ENCODE measurements around the gene FXR1.
A peak's percentile ranks its signal among the peaks of the same experiment; 100 is the strongest.

Gene FXR1

GRCh38 chr3:180926526-180926925 is 14.1 kb downstream of the FXR1 start:
- Histone ChIP-seq H3K4me1 (ENCODE audit: control insufficient read depth in 1 of 2, insufficient read depth in 2 of 2, low read length in 2 of 2) (no peaks in the 10 kb centered on the region), H3K23ac (ENCODE audit: low read length) (no peak overlapping the region), H3K4ac (ENCODE audit: low read depth, low read length) (no peak overlapping the region), H3K79me1 (ENCODE audit: low read length) (no peaks in the 10 kb centered on the region), H3K4me3 (ENCODE audit: low read depth, low read length) (no peak overlapping the region), H3K14ac (ENCODE audit: low read length) (no peak overlapping the region), H3K9me3 (ENCODE audit: insufficient read depth, low read depth, low read length) (no peaks in the 10 kb centered on the region), H2AK5ac (ENCODE audit: low read length) (no peak overlapping the region), H2BK120ac (ENCODE audit: insufficient read depth, low read length, poor library complexity) (no peak overlapping the region), H4K91ac (ENCODE audit: low read depth, low read length) (no peak overlapping the region), H3K79me2 (ENCODE audit: control insufficient read depth, insufficient read depth, low read length, poor library complexity) (peaks cover 23% of the 10 kb centered on the region), H4K8ac (ENCODE audit: low read depth, low read length) (no peak overlapping the region), H3K18ac (ENCODE audit: low read length) (no peak overlapping the region), H3K36me3 (ENCODE audit: control insufficient read depth in 1 of 2, insufficient read depth in 2 of 2, low read length in 2 of 2) (peaks cover 3 to 4% of the 10 kb centered on the region in 2 experiments), H3K27me3 (ENCODE audit: insufficient read depth, low read length) (no peaks in the 10 kb centered on the region), H3K4me2 (ENCODE audit: low read length) (no peak overlapping the region), H3K27ac (ENCODE audit: low read depth, low read length) (no peak overlapping the region), H2BK12ac (ENCODE audit: low read length) (no peak overlapping the region), H2BK5ac (ENCODE audit: low read depth, low read length, poor library complexity) (no peak overlapping the region), H4K12ac (ENCODE audit: low read depth, low read length) (no peak overlapping the region), H2AFZ (ENCODE audit: insufficient read depth, low read length, poor library complexity) (no peak overlapping the region), H3K9ac (ENCODE audit: low read length) (no peak overlapping the region)
- no peak for DNase-seq
- WGBS (ENCODE audit: extremely low coverage, insufficient coverage, insufficient read length) = no CpG with 5 or more reads among the region's 2 CpGs

GRCh38 chr3:180929376-180929775 is 16.9 kb downstream of the FXR1 start:
- Histone ChIP-seq H3K9ac (ENCODE audit: low read length) (no peak overlapping the region), H3K23ac (ENCODE audit: low read length) (no peak overlapping the region), H4K12ac (ENCODE audit: low read depth, low read length) (no peak overlapping the region), H2AK5ac (ENCODE audit: low read length) (no peak overlapping the region), H3K79me2 (ENCODE audit: control insufficient read depth, insufficient read depth, low read length, poor library complexity) (peaks cover 20% of the 10 kb centered on the region), H3K4me3 (ENCODE audit: low read depth, low read length) (no peak overlapping the region), H3K4me2 (ENCODE audit: low read length) (no peak overlapping the region), H3K9me3 (ENCODE audit: insufficient read depth, low read depth, low read length) (no peaks in the 10 kb centered on the region), H3K4me1 (ENCODE audit: control insufficient read depth in 1 of 2, insufficient read depth in 2 of 2, low read length in 2 of 2) (no peaks in the 10 kb centered on the region), H3K4ac (ENCODE audit: low read depth, low read length) (peak overlapping the region; percentile 100), H3K27me3 (ENCODE audit: insufficient read depth, low read length) (no peaks in the 10 kb centered on the region), H4K91ac (ENCODE audit: low read depth, low read length) (no peak overlapping the region), H4K8ac (ENCODE audit: low read depth, low read length) (no peak overlapping the region), H3K14ac (ENCODE audit: low read length) (no peak overlapping the region), H2AFZ (ENCODE audit: insufficient read depth, low read length, poor library complexity) (no peak overlapping the region), H2BK5ac (ENCODE audit: low read depth, low read length, poor library complexity) (no peak overlapping the region), H3K79me1 (ENCODE audit: low read length) (no peaks in the 10 kb centered on the region), H3K36me3 (ENCODE audit: control insufficient read depth in 1 of 2, insufficient read depth in 2 of 2, low read length in 2 of 2) (no peaks in the 10 kb centered on the region), H3K27ac (ENCODE audit: low read depth, low read length) (no peak overlapping the region), H2BK120ac (ENCODE audit: insufficient read depth, low read length, poor library complexity) (no peak overlapping the region), H3K18ac (ENCODE audit: low read length) (no peak overlapping the region), H2BK12ac (ENCODE audit: low read length) (no peak overlapping the region)
- DNase-seq = no peak
- WGBS (ENCODE audit: extremely low coverage, insufficient coverage, insufficient read length) = no CpG with 5 or more reads among the region's 5 CpGs

GRCh38 chr3:180930526-180930925 is 18.1 kb downstream of the FXR1 start:
- Histone ChIP-seq H3K23ac (ENCODE audit: low read length) (no peak overlapping the region), H3K9me3 (ENCODE audit: insufficient read depth, low read depth, low read length) (no peaks in the 10 kb centered on the region), H3K4me1 (ENCODE audit: control insufficient read depth in 1 of 2, insufficient read depth in 2 of 2, low read length in 2 of 2) (no peaks in the 10 kb centered on the region), H4K91ac (ENCODE audit: low read depth, low read length) (no peak overlapping the region), H2AFZ (ENCODE audit: insufficient read depth, low read length, poor library complexity) (no peak overlapping the region), H3K4me2 (ENCODE audit: low read length) (no peak overlapping the region), H3K27ac (ENCODE audit: low read depth, low read length) (no peak overlapping the region), H2BK5ac (ENCODE audit: low read depth, low read length, poor library complexity) (no peak overlapping the region), H3K79me2 (ENCODE audit: control insufficient read depth, insufficient read depth, low read length, poor library complexity) (peaks cover 17% of the 10 kb centered on the region), H2AK5ac (ENCODE audit: low read length) (no peak overlapping the region), H3K4me3 (ENCODE audit: low read depth, low read length) (no peak overlapping the region), H3K9ac (ENCODE audit: low read length) (no peak overlapping the region), H3K4ac (ENCODE audit: low read depth, low read length) (peak overlapping the region; percentile 98), H4K12ac (ENCODE audit: low read depth, low read length) (no peak overlapping the region), H3K79me1 (ENCODE audit: low read length) (no peaks in the 10 kb centered on the region), H3K14ac (ENCODE audit: low read length) (no peak overlapping the region), H2BK12ac (ENCODE audit: low read length) (no peak overlapping the region), H2BK120ac (ENCODE audit: insufficient read depth, low read length, poor library complexity) (no peak overlapping the region), H3K27me3 (ENCODE audit: insufficient read depth, low read length) (no peaks in the 10 kb centered on the region), H4K8ac (ENCODE audit: low read depth, low read length) (no peak overlapping the region), H3K18ac (ENCODE audit: low read length) (no peak overlapping the region), H3K36me3 (ENCODE audit: control insufficient read depth in 1 of 2, insufficient read depth in 2 of 2, low read length in 2 of 2) (no peaks in the 10 kb centered on the region)
- WGBS (ENCODE audit: extremely low coverage, insufficient coverage, insufficient read length) = no CpG with 5 or more reads among the region's 4 CpGs
- no peak for DNase-seq

- Histone ChIP-seq H3K36me3 (ENCODE audit: control insufficient read depth in 1 of 2, insufficient read depth in 2 of 2, low read length in 2 of 2) (peaks cover 5 to 9% of the 10 kb centered on the region in 2 experiments), H3K14ac (ENCODE audit: low read length) (no peak overlapping the region), H3K4me2 (ENCODE audit: low read length) (no peak overlapping the region), H3K9me3 (ENCODE audit: insufficient read depth, low read depth, low read length) (no peaks in the 10 kb centered on the region), H2AK5ac (ENCODE audit: low read length) (no peak overlapping the region), H3K23ac (ENCODE audit: low read length) (no peak overlapping the region), H2BK120ac (ENCODE audit: insufficient read depth, low read length, poor library complexity) (no peak overlapping the region), H2AFZ (ENCODE audit: insufficient read depth, low read length, poor library complexity) (no peak overlapping the region), H3K4me3 (ENCODE audit: low read depth, low read length) (no peak overlapping the region), H3K79me1 (ENCODE audit: low read length) (no peaks in the 10 kb centered on the region), H4K8ac (ENCODE audit: low read depth, low read length) (no peak overlapping the region), H2BK5ac (ENCODE audit: low read depth, low read length, poor library complexity) (no peak overlapping the region), H3K27me3 (ENCODE audit: insufficient read depth, low read length) (no peaks in the 10 kb centered on the region), H4K91ac (ENCODE audit: low read depth, low read length) (no peak overlapping the region), H3K4me1 (ENCODE audit: control insufficient read depth in 1 of 2, insufficient read depth in 2 of 2, low read length in 2 of 2) (no peaks in the 10 kb centered on the region), H3K79me2 (ENCODE audit: control insufficient read depth, insufficient read depth, low read length, poor library complexity) (peaks cover 19% of the 10 kb centered on the region), H2BK12ac (ENCODE audit: low read length) (no peak overlapping the region), H3K27ac (ENCODE audit: low read depth, low read length) (no peak overlapping the region), H3K18ac (ENCODE audit: low read length) (no peak overlapping the region), H4K12ac (ENCODE audit: low read depth, low read length) (no peak overlapping the region), H3K9ac (ENCODE audit: low read length) (no peak overlapping the region), H3K4ac (ENCODE audit: low read depth, low read length) (no peak overlapping the region)
- no CpG with 5 or more reads among the region's 1 CpG for WGBS (ENCODE audit: extremely low coverage, insufficient coverage, insufficient read length)
- no peak for DNase-seq
Observed at GRCh38 chr3:180932819-180933218, 20.3 kb downstream of the FXR1 start.

Measured in trophoblast cell (in vitro differentiated cells and primary cell).